Measurements from ENCODE around the gene PLCL2. TPM values are rescaled to one million over a fixed set of nuclear protein-coding genes. Genes with fewer than 3 reads are reported as not detected.

Gene PLCL2
- total and polyA plus RNA-seq, 2 donors (not counting 3 experiments of a cell fraction or from before 2014, with no cell fraction given) = 2.3 to 10.7 TPM

DNA sequence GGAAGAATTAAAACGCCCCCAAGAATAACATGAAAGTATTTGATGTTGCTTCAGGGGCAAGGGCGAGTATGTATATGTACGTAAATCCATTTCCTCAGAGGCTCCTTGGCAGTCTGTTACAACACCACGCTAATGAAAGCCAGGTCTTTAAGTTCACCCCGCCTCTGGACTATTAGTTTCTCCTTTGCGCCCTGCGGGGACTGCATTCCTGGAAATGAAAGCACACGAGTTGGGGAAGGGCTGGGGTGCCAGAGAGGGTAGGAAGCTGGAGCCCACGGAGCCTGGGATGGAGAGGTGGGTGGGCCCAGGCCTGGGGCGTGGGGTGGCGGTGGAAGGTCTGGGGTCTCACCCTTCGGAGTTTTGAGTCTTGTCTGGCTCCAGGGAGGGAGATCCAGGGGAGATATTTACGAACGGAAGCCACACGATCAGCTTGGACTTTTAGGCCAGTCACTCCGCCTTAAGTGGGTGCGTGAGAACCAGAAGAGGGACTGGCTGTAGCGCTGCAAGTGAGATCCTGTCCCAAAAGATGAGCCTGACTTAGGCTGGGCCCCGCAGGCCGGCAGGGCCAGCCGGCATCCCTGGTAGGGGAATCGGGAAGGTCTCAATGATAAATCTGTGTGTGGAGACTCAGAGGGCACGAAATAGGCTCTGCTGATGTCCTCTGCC, 1.6 kb upstream of the PLCL2 start:
- Histone ChIP-seq H3K27me3 (ENCODE audit: control insufficient read depth in 2 of 2, insufficient read depth in 2 of 2, low read length in 2 of 2) (no peaks in the 10 kb centered on the region), H3K4me1 (ENCODE audit: control insufficient read depth, extremely low read depth, insufficient read depth, low read length) (peaks cover 16% of the 10 kb centered on the region), H4K20me1 (replicated peaks; ENCODE audit: control insufficient read depth, extremely low read depth, insufficient read depth, low read length) (no peaks in the 10 kb centered on the region), H2AFZ (ENCODE audit: low read depth, low read length) (peak overlapping the region; percentile 85), H3K9me1 (replicated peaks; ENCODE audit: control insufficient read depth, extremely low read depth, insufficient read depth, low read length) (no peaks in the 10 kb centered on the region), H3K79me2 (ENCODE audit: control insufficient read depth, insufficient read depth, low read length) (peaks cover 11% of the 10 kb centered on the region), H3K27ac (ENCODE audit: insufficient read depth, low read depth, low read length) (no peak overlapping the region), H3K9me3 (replicated peaks; ENCODE audit: control insufficient read depth, insufficient read depth, low read length) (no peaks in the 10 kb centered on the region), H3K4me2 (ENCODE audit: insufficient read depth, low read length) (no peak overlapping the region), H3K4me3 (replicated peaks in 1 of 3; ENCODE audit: insufficient read depth in 1 of 3, low read depth in 1 of 3, low read length in 3 of 3) (no peak overlapping the region), H3K36me3 (ENCODE audit: control insufficient read depth in 2 of 2, extremely low read depth in 1 of 2, insufficient read depth in 2 of 2, low read length in 2 of 2) (no peaks in the 10 kb centered on the region), H3K9ac (replicated peaks; ENCODE audit: extremely low read depth, insufficient read depth, low read length) (no peak overlapping the region)
- dilution Hi-C loops (cut with MboI; ENCODE audit: extremely low pct_ligation_motif_present, low sequenced_read_pairs) = no loop called here
- BruUV-seq (replicated peaks) = no TSS peak
- FAIRE-seq (no peak), DNase-seq (ENCODE audit: low read depth, low spot score) (no peak)
- no peak for TF ChIP-seq POLR2A (IDR thresholded peaks at IDR 0.05; ENCODE audit: low read depth, low read length)
- no peak for TF ChIP-seq GATA2 (IDR thresholded peaks at IDR 0.05; ENCODE audit: insufficient read depth, insufficient read length, low read depth, low read length)
- TF ChIP-seq MYC (IDR thresholded peaks at IDR 0.05; ENCODE audit: low read depth, low read length) = no peak
- TF ChIP-seq EZH2 (IDR thresholded peaks at IDR 0.05; ENCODE audit: borderline replicate concordance, low read depth, low read length, severe bottlenecking) = no peak
- TF ChIP-seq JUN (IDR thresholded peaks at IDR 0.05; ENCODE audit: borderline replicate concordance, insufficient read depth, insufficient read length, low read depth) = no peak
- ChIA-PET CTCF (interaction anchor here (0.9 to 4.6 kb wide), 19 partner anchors 11 to 349 kb away, joined by 3 to 42 read pairs (median 6); no protein-coding TSS in a partner anchor), POLR2A (no interaction called here)
- intact Hi-C loops (cut with micrococcal nuclease) = no loop called here

GRCh38 chr3:16883723-16884083, 1.1 kb upstream of the PLCL2 start:
- ChIA-PET CTCF (interaction anchor here (0.6 to 4.6 kb wide), 28 partner anchors 10 to 349 kb away, joined by 3 to 42 read pairs (median 6); no protein-coding TSS in a partner anchor), POLR2A (no interaction called here)
- FAIRE-seq = no peak
- Histone ChIP-seq H3K9ac (replicated peaks; ENCODE audit: extremely low read depth, insufficient read depth, low read length) (peak overlapping the region; percentile 80), H3K4me2 (ENCODE audit: insufficient read depth, low read length) (peak overlapping the region; percentile 58), H3K79me2 (ENCODE audit: control insufficient read depth, insufficient read depth, low read length) (peaks cover 11% of the 10 kb centered on the region), H2AFZ (ENCODE audit: low read depth, low read length) (peak overlapping the region; percentile 85), H3K4me3 (replicated peaks in 1 of 3; ENCODE audit: insufficient read depth in 1 of 3, low read depth in 1 of 3, low read length in 3 of 3) (peak overlapping the region in 2 of 3 experiments; percentile 93 to 95), H3K9me1 (replicated peaks; ENCODE audit: control insufficient read depth, extremely low read depth, insufficient read depth, low read length) (no peaks in the 10 kb centered on the region), H3K36me3 (ENCODE audit: control insufficient read depth in 2 of 2, extremely low read depth in 1 of 2, insufficient read depth in 2 of 2, low read length in 2 of 2) (no peaks in the 10 kb centered on the region), H4K20me1 (replicated peaks; ENCODE audit: control insufficient read depth, extremely low read depth, insufficient read depth, low read length) (no peaks in the 10 kb centered on the region), H3K27ac (ENCODE audit: insufficient read depth, low read depth, low read length) (no peak overlapping the region), H3K27me3 (ENCODE audit: control insufficient read depth in 2 of 2, insufficient read depth in 2 of 2, low read length in 2 of 2) (no peaks in the 10 kb centered on the region), H3K9me3 (replicated peaks; ENCODE audit: control insufficient read depth, insufficient read depth, low read length) (no peaks in the 10 kb centered on the region), H3K4me1 (ENCODE audit: control insufficient read depth, extremely low read depth, insufficient read depth, low read length) (peaks cover 16% of the 10 kb centered on the region)
- intact Hi-C loops (cut with micrococcal nuclease) = loop anchor here (1.0 to 2.0 kb wide), 6 partner anchors 19 to 350 kb away; no protein-coding TSS in a partner anchor
- TF ChIP-seq EZH2 (IDR thresholded peaks at IDR 0.05; ENCODE audit: borderline replicate concordance, low read depth, low read length, severe bottlenecking) = no peak
- no peak for TF ChIP-seq MAX (IDR thresholded peaks at IDR 0.05; ENCODE audit: insufficient read depth, insufficient read length)
- no peak for TF ChIP-seq POLR2A (IDR thresholded peaks at IDR 0.05; ENCODE audit: low read depth, low read length)
- dilution Hi-C loops (cut with MboI; ENCODE audit: extremely low pct_ligation_motif_present, low sequenced_read_pairs) = no loop called here
- BruUV-seq (replicated peaks) = no TSS peak
- no peak for DNase-seq (ENCODE audit: low read depth, low spot score)
